Endodermal cell (in vitro differentiated cells): ENCODE data around the gene CELF4. TPM values are rescaled to one million over a fixed set of nuclear protein-coding genes. Genes with fewer than 3 reads are reported as not detected.

Experiments
- DNase-seq: peaks from one replicate; pipeline ENCODE4 v3.0.0-alpha.2; 2017
- H3K27ac ChIP-seq: 2 replicates; pipeline ENCODE4 v1.5.1; 2013; ENCODE audit warnings: mild to moderate bottlenecking, low read depth, low read length, moderate library complexity
- H3K27me3 ChIP-seq: 2 replicates; pipeline ENCODE4 v1.6.1; 2013; ENCODE audit warnings: mild to moderate bottlenecking, low read length, moderate library complexity; ENCODE audit not compliant: insufficient read depth, control insufficient read depth, poor library complexity, severe bottlenecking
- H3K36me3 ChIP-seq: 2 replicates; pipeline ENCODE4 v1.7.0; 2013; ENCODE audit warnings: mild to moderate bottlenecking, low read length, moderate library complexity; ENCODE audit not compliant: control insufficient read depth, insufficient read depth
- H3K4me1 ChIP-seq: one replicate; pipeline ENCODE4 v1.7.0; 2013; ENCODE audit warnings: low read length; ENCODE audit not compliant: control insufficient read depth, insufficient read depth
- H3K4me3 ChIP-seq: 2 replicates; pipeline ENCODE4 v1.5.1; 2013; ENCODE audit warnings: mild to moderate bottlenecking, low read length, moderate library complexity
- H3K9ac ChIP-seq: 2 replicates; pipeline ENCODE4 v1.6.1; 2013; ENCODE audit warnings: mild to moderate bottlenecking, low read length, moderate library complexity; ENCODE audit not compliant: poor library complexity, severe bottlenecking; ENCODE audit errors: extremely low read depth
- H3K9me3 ChIP-seq: 2 replicates; pipeline ENCODE4 v1.6.1; 2013; ENCODE audit warnings: mild to moderate bottlenecking, low read length, moderate library complexity; ENCODE audit not compliant: control insufficient read depth
- H3K27ac Mint-ChIP-seq: 2 replicates; pipeline ENCODE4 v1.8.0; 2020; ENCODE audit warnings: mixed read lengths
- H3K27me3 Mint-ChIP-seq: 2 replicates; pipeline ENCODE4 v1.8.0; 2021; ENCODE audit warnings: mild to moderate bottlenecking, mixed read lengths; ENCODE audit not compliant: insufficient read depth
- H3K36me3 Mint-ChIP-seq: 2 replicates; pipeline ENCODE4 v1.8.0; 2020; ENCODE audit warnings: low read depth, mixed read lengths
- H3K4me1 Mint-ChIP-seq: 2 replicates; pipeline ENCODE4 v1.8.0; 2020; ENCODE audit warnings: mixed read lengths
- H3K4me3 Mint-ChIP-seq: 2 replicates; pipeline ENCODE4 v1.8.0; 2020; ENCODE audit warnings: mild to moderate bottlenecking, moderate library complexity, mixed read lengths
- H3K9me3 Mint-ChIP-seq: 2 replicates; pipeline ENCODE4 v1.8.0; 2020; ENCODE audit warnings: mild to moderate bottlenecking, mixed read lengths
- WGBS, 2 experiments: methylation state at CpG; one replicate each; pipeline versions ENCODE4 v1.1.5 to v1.1.7; 2013; ENCODE audit warnings: missing lambda C conversion rate in 2 of 2, mixed read lengths in 1 of 2; ENCODE audit not compliant: insufficient coverage in 1 of 2, insufficient read length in 1 of 2; 5-methylcytosine and 5-hydroxymethylcytosine counted together
- total RNA-seq, 2 donors: library from RNA; stranded (reverse); fragmentation: NEBNext Ultra II Directional in 1 of 2; extraction: Animal tissue kit (Norgen Biotek cat#: 25700) in 1 of 2; gene quantifications; 2 replicates in 1 of 2; 3 replicates in 1 of 2; pipeline ENCODE4 v1.2.1, GENCODE V29; 2021
- TF ChIP-seq, protein P1 (sequence below): fragments of 200-600 bp; sonication (generic); conservative IDR thresholded peaks from 2 replicates; pipeline ENCODE4 v1.5.0; 2021; ENCODE audit warnings: antibody characterized with exemption, mild to moderate bottlenecking

Gene CELF4
- total RNA-seq, 2 donors from 2014 or later: 5.7 to 6.7 TPM

DNA sequence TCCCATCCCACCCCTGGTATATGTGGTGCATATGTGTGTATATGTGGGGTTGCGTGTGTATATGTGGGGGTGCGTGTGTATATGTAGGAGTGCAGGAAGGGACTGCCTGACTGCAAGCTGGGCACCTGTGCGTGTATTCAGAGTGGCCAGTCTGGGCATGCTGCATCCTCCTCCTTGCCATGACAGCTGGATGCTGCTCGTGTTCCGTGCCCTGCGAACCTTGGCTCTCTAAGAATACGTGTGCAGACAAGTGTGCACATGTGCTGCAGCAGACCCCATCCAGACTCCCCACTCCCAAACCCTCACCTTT, 222.1 kb downstream of the CELF4 start:
- H3K9ac ChIP-seq: no peak overlapping the region
- no peak for DNase-seq
- TF ChIP-seq, protein P1, sequence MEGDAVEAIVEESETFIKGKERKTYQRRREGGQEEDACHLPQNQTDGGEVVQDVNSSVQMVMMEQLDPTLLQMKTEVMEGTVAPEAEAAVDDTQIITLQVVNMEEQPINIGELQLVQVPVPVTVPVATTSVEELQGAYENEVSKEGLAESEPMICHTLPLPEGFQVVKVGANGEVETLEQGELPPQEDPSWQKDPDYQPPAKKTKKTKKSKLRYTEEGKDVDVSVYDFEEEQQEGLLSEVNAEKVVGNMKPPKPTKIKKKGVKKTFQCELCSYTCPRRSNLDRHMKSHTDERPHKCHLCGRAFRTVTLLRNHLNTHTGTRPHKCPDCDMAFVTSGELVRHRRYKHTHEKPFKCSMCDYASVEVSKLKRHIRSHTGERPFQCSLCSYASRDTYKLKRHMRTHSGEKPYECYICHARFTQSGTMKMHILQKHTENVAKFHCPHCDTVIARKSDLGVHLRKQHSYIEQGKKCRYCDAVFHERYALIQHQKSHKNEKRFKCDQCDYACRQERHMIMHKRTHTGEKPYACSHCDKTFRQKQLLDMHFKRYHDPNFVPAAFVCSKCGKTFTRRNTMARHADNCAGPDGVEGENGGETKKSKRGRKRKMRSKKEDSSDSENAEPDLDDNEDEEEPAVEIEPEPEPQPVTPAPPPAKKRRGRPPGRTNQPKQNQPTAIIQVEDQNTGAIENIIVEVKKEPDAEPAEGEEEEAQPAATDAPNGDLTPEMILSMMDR: no peak
- H3K27ac Mint-ChIP-seq: no peak overlapping the region
- no peak overlapping the region for H3K4me3 Mint-ChIP-seq
- no peaks in the 10 kb centered on the region for H3K4me1 ChIP-seq
- H3K27me3 Mint-ChIP-seq: peaks cover 13% of the 10 kb centered on the region
- no peak overlapping the region for H3K4me3 ChIP-seq
- no peaks in the 10 kb centered on the region for H3K9me3 Mint-ChIP-seq
- 50 to 82% methylated on average over 5 to 7 of the region's 7 CpGs for WGBS, 2 experiments
- no peaks in the 10 kb centered on the region for H3K36me3 Mint-ChIP-seq
- no peaks in the 10 kb centered on the region for H3K36me3 ChIP-seq
- peaks cover 6% of the 10 kb centered on the region for H3K27me3 ChIP-seq
- H3K27ac ChIP-seq: no peak overlapping the region
- peaks cover 2% of the 10 kb centered on the region for H3K4me1 Mint-ChIP-seq
- no peaks in the 10 kb centered on the region for H3K9me3 ChIP-seq

DNA sequence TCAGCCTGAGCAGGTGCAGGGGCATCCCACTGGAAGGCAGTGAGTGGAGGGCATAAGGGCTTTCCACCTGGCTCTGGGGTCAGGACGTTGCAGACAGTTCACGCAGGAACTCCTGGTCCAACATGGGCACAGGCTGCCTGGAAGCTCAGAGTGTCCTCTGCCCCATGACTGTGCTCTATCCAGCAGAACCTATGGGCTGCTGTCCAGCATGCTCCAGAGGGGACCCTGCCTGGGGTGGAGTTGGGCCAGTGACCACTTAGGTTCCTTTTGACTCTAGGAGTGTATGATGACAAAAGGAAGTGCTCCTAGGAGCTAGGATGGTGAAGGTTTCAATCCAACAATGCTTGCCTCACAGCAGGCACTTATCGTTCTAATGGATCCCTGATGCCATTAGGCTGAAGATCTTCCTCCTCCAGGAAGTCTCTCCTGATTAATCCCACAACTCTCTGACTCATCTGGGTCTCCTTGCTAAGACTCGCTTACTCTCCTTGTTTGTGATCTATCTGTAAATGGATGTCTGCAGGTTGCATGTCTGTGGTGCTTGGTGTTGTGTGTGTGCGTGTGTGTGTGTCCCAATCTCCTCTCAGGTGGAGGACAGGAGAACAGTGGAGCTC, 224.0 kb downstream of the CELF4 start:
- peaks cover 12% of the 10 kb centered on the region for H3K27me3 Mint-ChIP-seq
- no peak overlapping the region for H3K4me3 Mint-ChIP-seq
- Histone ChIP-seq H3K4me1 (no peaks in the 10 kb centered on the region), H3K9ac (no peak overlapping the region), H3K4me3 (no peak overlapping the region), H3K27me3 (peaks cover 6% of the 10 kb centered on the region), H3K9me3 (no peaks in the 10 kb centered on the region), H3K36me3 (no peaks in the 10 kb centered on the region), H3K27ac (no peak overlapping the region)
- H3K36me3 Mint-ChIP-seq: no peaks in the 10 kb centered on the region
- TF ChIP-seq, protein P1: no peak
- WGBS, 2 experiments: 83 to 89% methylated on average over 1 to 5 of the region's 5 CpGs
- H3K27ac Mint-ChIP-seq: no peak overlapping the region
- peak; percentile 59 for DNase-seq
- H3K4me1 Mint-ChIP-seq: peaks cover 2% of the 10 kb centered on the region
- H3K9me3 Mint-ChIP-seq: no peaks in the 10 kb centered on the region

DNA sequence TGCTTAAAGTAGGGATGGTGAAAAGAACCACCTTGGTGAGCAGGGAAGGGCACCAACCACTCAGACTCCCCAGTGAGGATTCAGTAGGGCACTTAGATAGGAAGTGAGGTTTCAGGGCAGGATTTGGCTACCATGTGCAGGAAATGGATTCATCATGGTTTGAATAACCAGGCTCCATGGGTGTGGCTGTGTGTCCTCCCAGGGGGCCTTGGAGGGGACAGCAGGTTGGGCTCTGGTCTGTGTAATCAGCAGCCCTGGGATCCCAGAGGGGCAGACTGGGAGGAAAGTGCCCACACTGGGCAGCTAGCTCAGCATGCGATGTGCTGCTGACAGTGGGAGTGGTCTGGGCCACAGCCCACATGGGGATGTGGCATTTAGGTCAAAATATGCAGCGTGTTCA, 224.6 kb downstream of the CELF4 start:
- Histone ChIP-seq H3K9me3 (no peaks in the 10 kb centered on the region), H3K9ac (no peak overlapping the region), H3K36me3 (no peaks in the 10 kb centered on the region), H3K27ac (no peak overlapping the region), H3K27me3 (peaks cover 6% of the 10 kb centered on the region), H3K4me1 (no peaks in the 10 kb centered on the region), H3K4me3 (no peak overlapping the region)
- TF ChIP-seq, protein P1: no peak
- Mint-ChIP-seq H3K27ac (peak overlapping the region; percentile 35), H3K4me1 (peaks cover 2% of the 10 kb centered on the region), H3K4me3 (no peak overlapping the region), H3K9me3 (no peaks in the 10 kb centered on the region), H3K36me3 (no peaks in the 10 kb centered on the region), H3K27me3 (peaks cover 9% of the 10 kb centered on the region)
- no peak for DNase-seq
- 75 to 87% methylated on average over 2 of the region's 2 CpGs for WGBS, 2 experiments
